ENCODE measurements around the gene POC1B.
"Not testable (repeated sequence)": the region's sequence is repeated elsewhere in the genome, so short reads cannot be mapped to it uniquely, and the experiment has no call there.

Gene POC1B

GRCh38 chr12:89469361-89469760 is 56.5 kb downstream of the POC1B start:
- peaks cover 19 to 24% (median 21%) of the 10 kb centered on the region in 10 experiments for H3K4me1 ChIP-seq
- H3K27ac ChIP-seq: peak overlapping the region in 7 of 11 experiments; percentile 1 to 69 (median 46); a peak in 9 of 22 replicates

GRCh38 chr12:89468648-89469326 is 57.1 kb downstream of the POC1B start:
- Histone ChIP-seq H3K9me3 (replicated peaks in 1 of 11) (no peaks in the 10 kb centered on the region), H3K4me1 (peaks cover 19 to 24% (median 21%) of the 10 kb centered on the region in 10 experiments), H4K20me1 (no peaks in the 10 kb centered on the region), H3K4me2 (peak overlapping the region; percentile 54 to 78 (median 72)), H3K4me3 (0 out of 20 replicates have a peak overlapping the region, but pooled peaks of 1 of the 10 experiments have one; percentile 26), H3K27ac (peak overlapping the region in 9 of 11 experiments; percentile 1 to 69 (median 37); a peak in 11 of 22 replicates), H3K9ac (peak overlapping the region in 5 of 11 experiments; percentile 11 to 54 (median 33); a peak in 7 of 22 replicates), H3K27me3 (no peaks in the 10 kb centered on the region), H3K36me3 (peaks cover 4 to 34% (median 11%) of the 10 kb centered on the region in 11 experiments; a peak in 11 of 22 replicates)
- no peak for TF ChIP-seq Cebpa-rat (IDR thresholded peaks at IDR 0.05)

More at GRCh38 chr12:89469361-89469760, 56.5 kb downstream of the POC1B start:
- no peaks in the 10 kb centered on the region for H4K20me1 ChIP-seq
- no peaks in the 10 kb centered on the region for H3K27me3 ChIP-seq
- H3K36me3 ChIP-seq: peaks cover 4 to 34% (median 11%) of the 10 kb centered on the region in 11 experiments; a peak in 11 of 22 replicates
- TF ChIP-seq Cebpa-rat (IDR thresholded peaks at IDR 0.05): no peak
- no peaks in the 10 kb centered on the region for H3K9me3 ChIP-seq (replicated peaks in 1 of 11)
- no peak overlapping the region for H3K4me3 ChIP-seq
- peak overlapping the region in 4 of 11 experiments; percentile 11 to 60 (median 44); a peak in 4 of 22 replicates for H3K9ac ChIP-seq
- H3K4me2 ChIP-seq: peak overlapping the region; percentile 54 to 78 (median 72)

- Histone ChIP-seq H3K36me3 (peaks cover 4 to 34% (median 11%) of the 10 kb centered on the region in 11 experiments; a peak in 11 of 22 replicates), H4K20me1 (no peaks in the 10 kb centered on the region), H3K27me3 (no peaks in the 10 kb centered on the region), H3K4me1 (peaks cover 19 to 24% (median 21%) of the 10 kb centered on the region in 10 experiments), H3K27ac (no peak overlapping the region), H3K9ac (no peak overlapping the region), H3K4me3 (no peak overlapping the region), H3K4me2 (peak overlapping the region in 7 of 11 experiments; percentile 67 to 78 (median 75); a peak in 14 of 22 replicates), H3K9me3 (replicated peaks in 1 of 11) (no peaks in the 10 kb centered on the region)
- no peak for TF ChIP-seq Cebpa-rat (IDR thresholded peaks at IDR 0.05)
Observed at GRCh38 chr12:89468017-89468416, 57.8 kb downstream of the POC1B start.

GRCh38 chr12:89464974-89465592 is 60.8 kb downstream of the POC1B start:
- TF ChIP-seq Cebpa-rat (IDR thresholded peaks at IDR 0.05): no peak
- Histone ChIP-seq H3K4me3 (no peak overlapping the region), H3K9ac (no peak overlapping the region), H3K27me3 (no peaks in the 10 kb centered on the region), H3K36me3 (peaks cover 4 to 22% (median 7%) of the 10 kb centered on the region in 11 experiments; a peak in 11 of 22 replicates), H3K4me2 (no peak overlapping the region), H3K4me1 (peaks cover 19 to 46% (median 25%) of the 10 kb centered on the region in 10 experiments), H3K27ac (no peak overlapping the region), H3K9me3 (replicated peaks in 1 of 11) (no peaks in the 10 kb centered on the region), H4K20me1 (no peaks in the 10 kb centered on the region)

- TF ChIP-seq Cebpa-rat (IDR thresholded peaks at IDR 0.05): no peak
- no peaks in the 10 kb centered on the region for H4K20me1 ChIP-seq
- H3K4me1 ChIP-seq: peaks cover 0 to 25% (median 4%) of the 10 kb centered on the region in 10 experiments; a peak in 9 of 20 replicates
- no peaks in the 10 kb centered on the region for H3K9me3 ChIP-seq (replicated peaks in 1 of 11)
- peak overlapping the region in 2 of 10 experiments; percentile 21 to 38; a peak in 3 of 20 replicates for H3K4me3 ChIP-seq
- peaks cover 4 to 35% (median 16%) of the 10 kb centered on the region in 11 experiments; a peak in 16 of 22 replicates for H3K36me3 ChIP-seq
- no peaks in the 10 kb centered on the region for H3K27me3 ChIP-seq
- H3K9ac ChIP-seq: peak overlapping the region in 6 of 11 experiments; percentile 23 to 61 (median 48); a peak in 8 of 22 replicates
- H3K27ac ChIP-seq: peak overlapping the region in 7 of 11 experiments; percentile 24 to 71 (median 37); a peak in 13 of 22 replicates
- peak overlapping the region in 6 of 11 experiments; percentile 25 to 91 (median 58); a peak in 10 of 22 replicates for H3K4me2 ChIP-seq
Observed at GRCh38 chr12:89461649-89462612, 63.9 kb downstream of the POC1B start.

GRCh38 chr12:89461190-89461589 is 64.7 kb downstream of the POC1B start:
- Histone ChIP-seq H3K27ac (peak overlapping the region in 7 of 11 experiments; percentile 24 to 71 (median 37); a peak in 13 of 22 replicates), H3K4me1 (peaks cover 0 to 25% (median 4%) of the 10 kb centered on the region in 10 experiments; a peak in 9 of 20 replicates), H3K4me3 (peak overlapping the region in 2 of 10 experiments; percentile 21 to 38; a peak in 3 of 20 replicates), H3K9ac (peak overlapping the region in 7 of 11 experiments; percentile 3 to 61 (median 35); a peak in 8 of 22 replicates), H3K9me3 (replicated peaks in 1 of 11) (no peaks in the 10 kb centered on the region), H3K36me3 (peaks cover 3 to 31% (median 16%) of the 10 kb centered on the region in 11 experiments; a peak in 16 of 22 replicates), H4K20me1 (no peaks in the 10 kb centered on the region), H3K4me2 (peak overlapping the region in 5 of 11 experiments; percentile 25 to 91 (median 65); a peak in 10 of 22 replicates), H3K27me3 (no peaks in the 10 kb centered on the region)
- no peak for TF ChIP-seq Cebpa-rat (IDR thresholded peaks at IDR 0.05)

GRCh38 chr12:89459279-89459678 is 66.6 kb downstream of the POC1B start:
- H3K9me3 ChIP-seq (replicated peaks in 1 of 11); H3K4me3 ChIP-seq; H4K20me1 ChIP-seq; H3K27ac ChIP-seq; H3K27me3 ChIP-seq; H3K9ac ChIP-seq: not testable (repeated sequence)
- H3K36me3 ChIP-seq: peaks cover 0 to 22% (median 12%) of the 10 kb centered on the region in 11 experiments; a peak in 13 of 22 replicates
- H3K4me2 ChIP-seq: peak overlapping the region in 2 of 11 experiments; percentile 15 to 50; a peak in 2 of 22 replicates
- peaks cover 2 to 31% (median 9%) of the 10 kb centered on the region in 10 experiments for H3K4me1 ChIP-seq

- no peak overlapping the region for H3K27ac ChIP-seq
- no peak overlapping the region for H3K9ac ChIP-seq
- no peaks in the 10 kb centered on the region for H4K20me1 ChIP-seq
- no peaks in the 10 kb centered on the region for H3K27me3 ChIP-seq
- H3K4me1 ChIP-seq: peaks cover 9 to 51% (median 22%) of the 10 kb centered on the region in 10 experiments
- no peak overlapping the region for H3K4me3 ChIP-seq
- H3K36me3 ChIP-seq: peaks cover 0 to 22% (median 13%) of the 10 kb centered on the region in 11 experiments; a peak in 12 of 22 replicates
- no peak for TF ChIP-seq Cebpa-rat (IDR thresholded peaks at IDR 0.05)
- no peaks in the 10 kb centered on the region for H3K9me3 ChIP-seq (replicated peaks in 1 of 11)
- H3K4me2 ChIP-seq: no peak overlapping the region
Observed at GRCh38 chr12:89456565-89456964, 69.3 kb downstream of the POC1B start.

Measured in BLaER1 treated with 17β-estradiol and CSF1 and Interleukin-3, amounts not matched to agents 10 nM and 100 nM (cell line).